HUDEP-2 (cell line): Measurements from ENCODE around the gene GDAP2.
"Not testable (repeated sequence)": the region's sequence is repeated elsewhere in the genome, so short reads cannot be mapped to it uniquely, and the experiment has no call there.

Experiments
- DNase-seq, 76 experiments: peaks; one replicate each; lab custom pipeline; 2025; ENCODE audit not compliant: unreplicated experiment in 76 of 76; lab: John Stamatoyannopoulos, UW

Gene GDAP2, protein sequence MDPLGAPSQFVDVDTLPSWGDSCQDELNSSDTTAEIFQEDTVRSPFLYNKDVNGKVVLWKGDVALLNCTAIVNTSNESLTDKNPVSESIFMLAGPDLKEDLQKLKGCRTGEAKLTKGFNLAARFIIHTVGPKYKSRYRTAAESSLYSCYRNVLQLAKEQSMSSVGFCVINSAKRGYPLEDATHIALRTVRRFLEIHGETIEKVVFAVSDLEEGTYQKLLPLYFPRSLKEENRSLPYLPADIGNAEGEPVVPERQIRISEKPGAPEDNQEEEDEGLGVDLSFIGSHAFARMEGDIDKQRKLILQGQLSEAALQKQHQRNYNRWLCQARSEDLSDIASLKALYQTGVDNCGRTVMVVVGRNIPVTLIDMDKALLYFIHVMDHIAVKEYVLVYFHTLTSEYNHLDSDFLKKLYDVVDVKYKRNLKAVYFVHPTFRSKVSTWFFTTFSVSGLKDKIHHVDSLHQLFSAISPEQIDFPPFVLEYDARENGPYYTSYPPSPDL

DNA sequence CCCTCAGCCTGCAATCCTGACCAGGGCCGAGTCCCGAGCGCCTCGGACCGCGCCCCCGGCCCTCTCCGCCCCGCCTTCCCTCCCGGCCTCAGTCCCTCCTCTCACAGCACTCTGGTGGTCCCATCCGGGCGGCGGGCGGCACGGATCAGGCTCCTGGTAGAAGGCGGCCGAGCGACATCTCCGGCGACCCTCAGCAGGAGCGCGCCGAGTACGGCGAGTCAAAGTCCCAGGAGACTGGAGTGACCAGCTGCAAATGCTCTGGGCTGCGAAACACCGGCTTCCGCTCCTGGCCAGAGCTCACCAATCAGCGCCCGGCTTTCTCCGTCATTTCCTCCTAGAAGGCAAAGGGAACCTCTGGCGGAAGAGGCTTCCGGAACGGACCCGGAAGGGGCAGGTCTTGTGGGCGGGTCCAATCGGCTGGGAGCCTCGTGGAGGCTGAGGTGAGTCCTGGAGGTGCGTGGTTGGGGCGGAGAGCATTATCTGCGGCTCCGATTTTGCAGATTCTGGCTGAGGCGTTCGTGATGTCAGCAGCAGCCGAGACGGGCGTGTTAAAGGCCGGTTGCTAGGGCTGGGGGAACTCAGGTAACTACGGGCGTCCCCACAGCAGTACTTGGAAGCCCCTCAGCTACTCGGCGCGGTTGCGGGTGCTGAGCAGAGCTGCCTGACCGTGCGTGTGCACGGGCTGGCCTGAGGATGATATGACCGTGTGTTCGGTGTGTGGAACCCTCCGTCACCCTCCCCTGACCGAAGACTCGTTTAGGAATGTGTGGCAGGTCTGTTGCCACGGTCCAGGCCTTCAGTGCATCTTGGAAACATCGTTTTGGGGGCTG is at the start of gene GDAP2, which contains the start of gene WDR3:
TSS of gene GDAP2 (minus strand) at position 279 of the 830 bp plus-strand sequence. CDS start 9,264 bp downstream, outside the sequence.
TSS of gene WDR3 (plus strand) at position 397 of the 830 bp plus-strand sequence. CDS start 3,581 bp downstream, outside the sequence.
- peak; percentile 29 to 97 (median 91) for DNase-seq

DNA sequence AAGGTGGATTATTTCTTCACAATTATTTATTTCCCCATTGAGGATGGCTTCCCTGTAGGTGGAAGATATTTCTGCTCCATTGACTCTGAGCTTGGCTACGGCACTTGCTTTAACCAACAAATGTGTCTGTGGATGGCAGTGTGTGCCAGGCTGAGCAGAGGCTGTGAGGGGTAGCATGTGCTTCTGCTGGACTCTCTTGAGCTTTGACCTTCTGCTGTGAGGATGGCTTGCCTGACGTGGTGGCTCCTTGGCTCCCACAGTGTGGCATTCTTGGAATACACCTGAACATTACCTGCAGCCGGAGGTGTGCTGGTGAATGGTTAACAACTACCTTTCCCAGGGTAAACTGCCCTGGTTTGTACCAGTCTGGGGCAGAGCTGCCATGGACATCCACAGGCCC is 47.0 kb upstream of the GDAP2 start:
- no peak for DNase-seq

DNA sequence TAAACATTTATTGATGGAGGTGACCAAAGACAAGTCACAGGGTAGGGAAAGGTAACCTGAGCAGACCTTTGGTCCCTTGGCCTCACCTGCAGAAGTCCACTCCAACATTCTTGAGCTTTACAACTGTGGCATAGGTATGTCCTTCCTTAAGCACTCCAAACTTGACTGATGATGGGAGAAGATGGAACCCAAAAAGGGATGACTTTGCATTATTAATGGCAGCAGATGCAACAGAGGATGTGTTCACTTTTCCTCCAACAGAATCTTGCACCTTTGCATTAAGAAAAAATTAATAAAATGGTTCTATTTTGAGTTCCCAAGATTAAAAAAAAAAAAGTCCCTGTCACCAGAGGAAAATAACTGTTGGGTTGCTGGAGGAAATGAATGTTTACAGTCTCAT is 42.4 kb upstream of the GDAP2 start:
- no peak for DNase-seq

DNA sequence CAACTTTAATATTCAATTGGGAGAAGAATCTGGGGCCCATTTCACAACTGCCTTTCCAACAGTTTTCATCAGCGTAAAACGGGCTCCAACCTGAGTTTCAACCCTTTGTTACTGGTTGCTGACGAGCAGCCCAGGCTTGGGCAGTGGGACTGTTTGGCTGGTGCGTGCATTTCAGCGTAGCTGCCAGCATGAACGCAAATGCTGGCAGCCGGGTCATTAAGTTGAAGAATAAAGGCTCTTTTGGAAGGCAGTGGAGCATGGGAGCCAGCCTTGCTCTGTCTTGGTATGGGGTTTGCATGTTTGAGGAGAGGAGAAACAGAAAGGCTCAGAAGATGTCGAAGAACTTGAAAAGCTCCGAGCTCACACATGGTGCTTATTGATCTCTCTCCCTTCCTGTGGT is 40.8 kb upstream of the GDAP2 start:
- DNase-seq, result no peak

DNA sequence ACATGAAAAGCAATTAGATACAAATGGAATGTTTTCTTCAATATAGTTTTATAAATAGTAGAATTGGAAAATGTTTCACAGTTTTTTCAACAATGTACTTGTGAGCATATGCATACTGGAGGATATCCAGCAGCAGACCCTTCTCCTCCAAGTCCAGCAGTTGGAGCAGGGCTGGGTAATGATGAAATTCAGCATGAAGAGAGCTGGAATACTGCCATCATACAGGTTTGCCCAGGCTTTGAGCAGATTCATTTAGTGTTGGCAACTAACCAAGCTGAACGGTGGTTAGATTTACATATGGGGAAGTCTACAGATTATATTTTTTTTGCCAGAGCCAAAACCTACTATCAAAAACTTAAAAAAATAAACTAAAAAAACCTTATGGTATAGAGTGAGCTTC is 38.5 kb upstream of the GDAP2 start:
- peak in 2 of 76 experiments; percentile 1 to 3 for DNase-seq

DNA sequence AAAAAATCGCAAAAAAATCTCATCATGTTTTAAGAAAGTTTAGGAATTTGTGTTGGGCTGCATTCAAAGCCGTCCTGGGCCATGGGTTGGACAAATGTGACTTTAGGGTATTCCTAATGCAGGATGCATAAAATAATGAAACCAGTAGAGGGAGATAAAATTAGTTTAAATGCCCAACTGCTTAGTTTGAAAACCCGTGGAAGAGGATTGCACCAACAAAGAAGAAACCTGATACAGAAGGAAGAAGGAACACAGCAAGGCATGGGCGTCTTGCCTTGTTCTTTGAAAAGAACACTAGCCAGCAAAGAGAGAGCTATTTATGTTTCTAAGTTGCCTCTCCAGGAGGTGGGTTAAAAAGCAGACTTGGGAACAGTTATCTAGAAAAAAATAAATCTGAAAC is 38.1 kb upstream of the GDAP2 start:
- no peak for DNase-seq

DNA sequence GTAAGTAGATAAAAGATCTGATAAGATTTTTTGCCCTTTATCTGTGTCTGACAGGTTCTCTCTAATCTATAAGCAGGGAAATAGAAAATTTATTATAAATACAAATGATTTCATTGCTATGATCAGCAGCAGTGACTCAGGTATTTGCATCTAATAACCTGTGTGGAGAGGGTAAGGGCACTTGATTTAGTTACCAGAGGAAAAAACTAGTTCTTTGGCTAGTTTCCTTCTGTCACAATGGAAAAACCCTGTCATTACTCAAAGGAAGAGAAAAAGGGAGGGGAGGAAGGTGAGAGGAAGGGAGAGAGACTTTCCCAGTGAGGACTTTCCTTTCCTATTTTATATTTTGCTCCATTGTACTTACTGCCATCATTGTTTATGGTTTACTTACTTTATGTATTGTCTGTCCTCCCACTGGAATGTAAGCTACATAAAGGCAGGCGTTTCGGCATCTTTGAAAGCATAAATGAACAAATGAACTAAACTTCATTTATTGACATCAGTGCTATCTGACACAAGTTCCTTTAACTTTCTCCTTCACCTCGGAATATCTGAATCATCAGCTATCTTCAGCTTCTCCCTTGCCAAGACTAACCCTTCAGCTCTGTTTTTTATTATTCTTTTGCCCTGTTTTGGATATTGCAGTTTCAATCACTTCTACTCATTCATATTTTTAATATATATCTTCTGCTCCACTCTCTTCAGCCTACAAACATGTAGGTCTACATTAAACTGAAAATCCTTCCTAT is 35.0 kb upstream of the GDAP2 start:
- peak in 3 of 76 experiments; percentile 4 to 26 (median 22) for DNase-seq

DNA sequence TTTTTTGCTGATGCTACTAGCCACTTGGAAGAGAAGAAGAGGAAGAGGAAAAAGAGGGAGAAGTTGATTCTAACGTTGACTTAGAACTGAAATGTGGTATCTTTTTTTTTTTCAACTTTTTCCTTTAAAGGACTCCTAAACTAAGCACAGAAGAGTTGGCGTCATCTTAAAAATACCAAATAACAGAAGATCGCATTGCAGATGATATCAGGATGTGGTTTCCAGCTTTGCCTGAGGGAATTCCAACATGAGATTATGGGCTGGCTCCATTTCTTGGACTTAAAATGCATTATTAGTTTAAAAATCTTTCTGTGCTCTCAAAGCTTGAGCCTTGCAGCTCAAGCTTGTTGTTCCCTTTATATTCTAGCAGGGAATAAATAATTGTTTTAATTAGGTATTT is 29.9 kb upstream of the GDAP2 start:
- no peak for DNase-seq

DNA sequence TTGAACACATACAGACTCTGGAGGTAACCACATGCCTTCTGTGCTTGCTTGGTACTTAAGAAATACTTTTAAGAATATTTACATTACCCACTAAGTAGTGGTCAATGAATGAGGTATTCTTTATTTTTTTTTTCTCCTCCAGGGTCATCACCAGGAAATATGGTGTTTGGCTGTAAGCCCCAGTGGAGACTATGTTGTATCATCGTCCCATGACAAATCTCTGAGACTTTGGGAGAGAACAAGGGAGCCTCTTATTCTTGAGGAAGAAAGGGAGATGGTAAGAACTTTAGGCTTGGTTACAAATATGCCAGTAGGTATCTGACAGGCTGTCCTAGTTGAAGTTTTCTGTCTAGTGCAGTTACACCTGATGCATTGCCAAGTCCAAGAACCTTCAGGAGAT is 23.0 kb upstream of the GDAP2 start:
- DNase-seq, result no peak

DNA sequence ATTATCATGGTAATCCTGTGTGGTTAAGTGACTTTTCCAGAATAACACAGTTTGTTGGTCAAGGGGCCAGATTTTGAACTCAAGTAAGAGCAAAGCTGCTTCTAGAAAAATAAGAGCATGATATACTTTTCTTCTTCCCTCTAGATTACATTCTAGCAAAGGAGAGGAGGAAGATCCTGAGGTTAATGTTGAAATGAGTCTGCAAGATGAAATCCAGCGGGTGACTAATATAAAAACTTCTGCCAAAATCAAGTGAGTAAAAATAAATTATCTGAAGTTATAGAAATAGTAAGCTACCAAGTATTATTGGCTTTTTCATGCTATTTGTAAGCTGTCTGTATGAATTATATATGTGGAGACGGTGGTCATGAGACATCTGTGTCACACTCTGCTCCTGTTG is 12.9 kb upstream of the GDAP2 start:
- no peak for DNase-seq

DNA sequence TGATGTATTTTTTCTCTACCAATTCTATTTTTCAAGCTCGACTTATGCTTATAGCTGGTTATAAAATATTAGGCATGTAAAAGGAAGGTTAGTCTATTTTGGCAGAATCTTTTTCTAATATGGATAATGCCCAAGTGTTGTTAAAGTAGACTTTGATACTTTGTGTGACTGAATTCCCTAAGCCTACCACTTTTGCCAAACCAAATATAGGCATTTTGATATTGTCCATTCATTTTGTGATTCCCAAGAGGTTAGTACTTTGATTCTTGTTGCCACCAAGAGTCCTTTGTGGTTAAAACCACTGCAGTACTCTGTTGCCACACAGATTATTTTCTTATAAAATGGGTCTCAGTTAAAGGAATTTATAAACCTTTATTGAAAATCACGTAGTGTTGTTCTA is 4.3 kb upstream of the GDAP2 start:
- DNase-seq, result no peak

DNA sequence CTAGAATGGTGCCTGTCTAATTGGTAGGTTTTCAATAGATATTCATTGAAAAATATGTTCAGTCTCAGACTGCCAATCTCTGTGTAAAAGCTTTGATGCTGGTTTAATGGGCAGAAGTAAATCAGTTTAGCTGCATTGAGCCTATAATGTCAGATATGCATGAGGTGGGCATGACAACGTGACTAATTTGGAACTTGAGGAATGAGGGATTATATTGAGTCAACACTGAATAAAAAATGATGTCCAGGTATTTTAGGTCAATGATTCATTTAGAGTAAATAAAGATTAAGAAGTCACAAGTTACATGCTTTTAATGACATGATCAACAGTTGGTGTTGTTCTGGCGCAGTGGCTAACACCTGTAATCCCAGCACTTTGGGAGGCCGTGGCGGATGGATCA is 3.2 kb upstream of the GDAP2 start:
- DNase-seq, result no peak

DNA sequence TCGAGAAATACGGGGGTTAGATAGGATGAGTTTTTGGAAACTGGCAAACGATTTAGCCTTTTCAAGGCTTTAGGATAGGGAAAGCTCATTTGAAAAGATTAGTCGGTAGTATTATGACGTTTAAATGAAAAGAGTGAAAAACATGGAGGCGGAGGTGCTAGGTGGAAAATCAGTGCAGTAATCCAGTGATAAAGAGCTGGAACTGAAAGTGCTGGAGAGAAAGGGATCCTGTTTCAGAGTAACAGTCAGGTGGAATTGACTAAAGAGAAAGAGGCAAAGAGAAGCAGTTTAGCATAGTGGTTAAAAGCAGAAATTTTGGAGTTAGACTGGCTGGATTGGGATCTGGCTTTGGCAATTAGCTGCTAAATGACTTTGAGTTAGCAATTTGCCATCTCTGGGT is 1.1 kb upstream of the GDAP2 start:
- no peak for DNase-seq

DNA sequence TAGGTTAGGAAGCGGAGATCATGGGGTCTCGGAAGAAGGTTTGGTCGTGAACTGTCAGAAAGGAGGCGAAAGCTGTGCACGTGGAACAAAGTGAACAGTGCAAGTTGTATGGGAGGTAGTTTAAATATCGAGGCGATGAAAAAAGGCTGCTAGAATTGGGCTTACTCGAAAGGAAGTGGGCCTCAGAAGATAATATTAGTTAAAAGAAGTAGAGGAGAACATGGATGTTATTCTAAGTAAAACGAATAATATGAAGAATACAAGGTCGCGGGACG is 689 bp upstream of the GDAP2 start:
- DNase-seq, result peak in 1 of 76 experiments; percentile 16

DNA sequence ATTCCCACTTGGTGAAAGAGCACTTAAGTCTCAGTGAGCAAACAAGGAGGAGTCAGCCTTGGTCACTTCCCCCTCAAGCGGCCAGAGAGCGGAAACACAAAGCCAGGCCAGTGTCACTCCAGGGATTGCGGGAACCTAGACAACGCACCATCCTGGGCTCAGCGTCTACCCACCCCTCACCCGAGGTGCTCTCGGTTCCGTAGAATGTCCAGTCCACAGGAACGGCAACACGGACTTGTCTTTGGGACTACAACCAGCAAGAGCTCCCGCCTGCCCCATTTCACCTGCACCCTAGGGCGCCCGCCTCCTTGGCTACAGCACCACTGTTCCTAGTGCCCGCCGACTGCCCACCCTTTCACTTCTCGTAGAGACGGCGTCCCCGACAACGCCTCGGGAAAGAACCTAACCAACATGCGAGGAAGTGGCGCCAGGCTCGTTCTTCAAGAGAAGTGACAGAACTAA is 509 bp downstream of the GDAP2 start:
- peak in 53 of 76 experiments; percentile 1 to 60 (median 31) for DNase-seq

DNA sequence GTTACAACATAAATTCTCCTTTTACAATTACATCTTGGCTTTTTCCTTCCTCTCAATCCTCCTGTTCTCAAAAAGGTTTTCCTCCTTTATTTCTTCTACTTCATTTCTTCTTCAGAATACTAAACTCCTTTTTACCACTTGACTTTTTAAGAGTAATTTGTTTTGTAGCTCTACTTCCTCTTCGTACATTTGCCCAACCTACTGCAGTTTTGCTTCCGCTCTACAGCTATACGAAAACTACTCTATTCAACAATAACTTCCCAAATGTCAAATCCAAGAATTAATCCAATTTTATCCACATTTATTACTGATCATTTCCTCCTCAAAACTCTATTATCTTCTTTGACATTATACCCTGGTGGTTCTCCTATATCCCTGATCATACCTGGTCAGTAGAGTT is 3.4 kb downstream of the GDAP2 start:
- DNase-seq, result no peak

DNA sequence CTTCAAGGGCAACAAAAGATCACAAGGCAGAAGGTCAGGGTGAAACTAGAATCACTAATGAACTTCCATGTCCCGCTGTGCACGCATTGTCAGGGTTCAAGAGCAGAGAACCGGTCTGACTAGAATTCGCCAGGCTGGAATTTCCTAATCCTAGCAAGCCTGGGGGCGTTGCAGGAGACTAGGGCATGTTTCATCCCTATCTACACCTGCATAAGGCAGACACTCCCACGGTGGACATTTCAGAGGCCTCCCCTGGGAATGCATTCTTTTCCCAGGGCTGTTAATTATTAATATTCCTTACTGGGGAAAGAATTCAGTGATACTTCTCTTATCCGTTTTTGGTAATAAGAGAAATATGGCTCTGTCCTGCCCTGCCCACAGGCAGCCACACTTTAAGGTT is 6.7 kb downstream of the GDAP2 start:
- not testable (repeated sequence) for DNase-seq

DNA sequence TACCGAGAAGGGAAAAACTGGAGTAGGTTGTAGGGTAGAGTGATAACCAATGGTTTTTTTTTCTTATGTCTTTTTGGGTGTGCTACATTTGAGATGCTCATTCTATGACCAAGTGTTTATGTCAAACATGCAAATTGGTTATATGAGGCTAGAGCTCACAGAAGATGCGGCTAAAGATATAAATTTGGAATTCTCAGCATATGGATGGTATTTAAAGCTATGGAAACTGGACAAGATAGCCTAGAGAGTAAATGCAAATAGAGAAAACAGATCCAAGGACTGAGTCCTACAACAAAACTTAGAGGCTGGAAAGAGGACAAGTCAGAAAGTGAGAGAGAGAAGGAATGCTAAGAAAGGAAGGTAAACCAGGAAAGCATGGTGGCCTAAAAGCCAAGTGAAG is 7.4 kb downstream of the GDAP2 start:
- DNase-seq, result no peak

DNA sequence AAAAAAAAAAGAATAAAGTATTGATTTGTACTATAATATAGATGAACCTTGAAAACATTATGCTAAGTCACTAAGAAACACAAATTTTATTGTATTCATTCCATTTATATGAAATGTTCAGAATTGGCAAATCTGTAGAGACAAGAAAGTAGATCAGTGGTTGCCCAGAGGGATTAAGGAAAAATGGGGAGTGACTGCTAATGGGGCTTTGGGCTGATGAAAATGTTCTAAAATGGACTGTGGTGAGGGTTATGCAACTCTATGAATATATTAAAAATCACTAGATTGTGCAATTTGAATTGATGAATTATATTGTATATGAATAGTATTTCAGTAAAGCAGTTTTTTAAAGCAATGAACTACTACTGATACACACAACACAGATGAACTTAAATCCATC is 10.0 kb downstream of the GDAP2 start:
- no peak for DNase-seq

DNA sequence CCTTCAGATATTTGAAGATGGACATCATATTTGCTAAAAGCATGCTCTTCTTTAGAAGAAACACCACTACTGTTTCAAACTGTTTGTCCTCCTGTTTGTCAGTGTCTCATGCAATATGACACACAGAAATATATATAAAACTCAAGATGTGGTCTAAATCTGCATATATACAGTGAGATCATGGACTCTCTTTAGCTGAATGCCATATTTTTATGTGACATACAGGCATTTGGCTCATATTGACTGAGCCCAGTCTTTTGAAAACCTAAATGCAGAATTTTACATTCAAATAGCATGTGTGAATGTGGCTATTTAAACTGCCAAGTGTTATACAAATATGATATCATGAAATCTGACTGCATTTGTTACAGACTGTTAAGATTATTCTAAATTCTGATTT is 18.4 kb downstream of the GDAP2 start:
- no peak for DNase-seq

DNA sequence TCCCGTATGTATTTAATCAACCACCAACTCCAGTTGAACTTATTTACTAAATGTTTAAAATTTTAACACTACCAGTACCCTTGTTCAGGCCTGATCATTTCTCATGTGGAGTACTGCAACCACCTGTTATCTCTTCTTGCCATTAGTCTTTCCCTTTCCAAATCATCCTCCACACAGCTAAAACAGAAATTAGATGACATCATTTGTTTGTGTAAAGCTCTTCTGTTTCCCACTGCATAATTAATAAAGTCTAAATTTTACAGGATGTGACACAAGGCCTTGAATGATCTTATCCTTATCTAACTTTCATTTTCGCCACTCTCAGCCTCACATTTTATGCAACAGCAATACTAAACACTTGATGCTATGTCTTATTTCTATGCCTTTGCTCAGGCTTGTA is 24.4 kb downstream of the GDAP2 start:
- no peak for DNase-seq
